ENCODE data around the gene IL36G. TPM values are rescaled to one million over a fixed set of nuclear protein-coding genes. Genes with fewer than 3 reads are reported as not detected.

The IL36G gene
- total and polyA plus RNA-seq, 9 of the 15 experiments (the other 6 are each of a cell fraction or from before 2014, with no cell fraction given): not detected

DNA sequence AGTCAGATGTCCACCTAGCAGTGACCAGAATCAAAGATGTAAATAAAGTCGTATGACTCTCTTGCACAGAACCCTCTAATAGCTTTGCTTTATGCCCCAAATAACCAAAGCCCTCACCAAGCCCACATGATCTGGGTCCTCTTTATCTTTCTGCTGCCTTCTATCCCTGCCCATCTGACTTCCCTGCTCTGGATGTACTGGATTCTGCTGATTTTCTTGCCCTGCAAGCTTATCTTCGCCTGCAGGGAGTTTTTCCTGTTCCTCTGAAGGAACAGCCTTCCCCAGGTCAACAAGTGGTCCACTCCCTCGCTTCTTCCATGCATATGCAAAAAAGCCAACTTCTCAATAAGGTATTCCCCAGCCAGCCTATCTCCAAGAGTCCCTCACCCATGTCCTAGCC, 56.2 kb downstream of the IL36G start (continued):
- TF ChIP-seq ZBTB12 (CRISPR knock-in tag; IDR thresholded peaks at IDR 0.05) (no peak), MYBL2 (IDR thresholded peaks at IDR 0.05; ENCODE audit: low read depth) (no peak), MYBL2 (CRISPR knock-in tag; IDR thresholded peaks at IDR 0.05; ENCODE audit: borderline replicate concordance) (no peak), SRSF9 (IDR thresholded peaks at IDR 0.05; ENCODE audit: borderline replicate concordance, low read depth, low read length) (no peak), FOXP4 (CRISPR knock-in tag; IDR thresholded peaks at IDR 0.05; ENCODE audit: borderline replicate concordance) (no peak), STAT5A (IDR thresholded peaks at IDR 0.05; ENCODE audit: borderline replicate concordance, low read length) (peak; percentile 37; the same call in 1 of the 2 replicates), CEBPB (tag; IDR thresholded peaks at IDR 0.05) (no peak), ZNF445 (CRISPR knock-in tag; IDR thresholded peaks at IDR 0.05; ENCODE audit: low read depth) (no peak)
- TF ChIP-seq, protein P1, sequence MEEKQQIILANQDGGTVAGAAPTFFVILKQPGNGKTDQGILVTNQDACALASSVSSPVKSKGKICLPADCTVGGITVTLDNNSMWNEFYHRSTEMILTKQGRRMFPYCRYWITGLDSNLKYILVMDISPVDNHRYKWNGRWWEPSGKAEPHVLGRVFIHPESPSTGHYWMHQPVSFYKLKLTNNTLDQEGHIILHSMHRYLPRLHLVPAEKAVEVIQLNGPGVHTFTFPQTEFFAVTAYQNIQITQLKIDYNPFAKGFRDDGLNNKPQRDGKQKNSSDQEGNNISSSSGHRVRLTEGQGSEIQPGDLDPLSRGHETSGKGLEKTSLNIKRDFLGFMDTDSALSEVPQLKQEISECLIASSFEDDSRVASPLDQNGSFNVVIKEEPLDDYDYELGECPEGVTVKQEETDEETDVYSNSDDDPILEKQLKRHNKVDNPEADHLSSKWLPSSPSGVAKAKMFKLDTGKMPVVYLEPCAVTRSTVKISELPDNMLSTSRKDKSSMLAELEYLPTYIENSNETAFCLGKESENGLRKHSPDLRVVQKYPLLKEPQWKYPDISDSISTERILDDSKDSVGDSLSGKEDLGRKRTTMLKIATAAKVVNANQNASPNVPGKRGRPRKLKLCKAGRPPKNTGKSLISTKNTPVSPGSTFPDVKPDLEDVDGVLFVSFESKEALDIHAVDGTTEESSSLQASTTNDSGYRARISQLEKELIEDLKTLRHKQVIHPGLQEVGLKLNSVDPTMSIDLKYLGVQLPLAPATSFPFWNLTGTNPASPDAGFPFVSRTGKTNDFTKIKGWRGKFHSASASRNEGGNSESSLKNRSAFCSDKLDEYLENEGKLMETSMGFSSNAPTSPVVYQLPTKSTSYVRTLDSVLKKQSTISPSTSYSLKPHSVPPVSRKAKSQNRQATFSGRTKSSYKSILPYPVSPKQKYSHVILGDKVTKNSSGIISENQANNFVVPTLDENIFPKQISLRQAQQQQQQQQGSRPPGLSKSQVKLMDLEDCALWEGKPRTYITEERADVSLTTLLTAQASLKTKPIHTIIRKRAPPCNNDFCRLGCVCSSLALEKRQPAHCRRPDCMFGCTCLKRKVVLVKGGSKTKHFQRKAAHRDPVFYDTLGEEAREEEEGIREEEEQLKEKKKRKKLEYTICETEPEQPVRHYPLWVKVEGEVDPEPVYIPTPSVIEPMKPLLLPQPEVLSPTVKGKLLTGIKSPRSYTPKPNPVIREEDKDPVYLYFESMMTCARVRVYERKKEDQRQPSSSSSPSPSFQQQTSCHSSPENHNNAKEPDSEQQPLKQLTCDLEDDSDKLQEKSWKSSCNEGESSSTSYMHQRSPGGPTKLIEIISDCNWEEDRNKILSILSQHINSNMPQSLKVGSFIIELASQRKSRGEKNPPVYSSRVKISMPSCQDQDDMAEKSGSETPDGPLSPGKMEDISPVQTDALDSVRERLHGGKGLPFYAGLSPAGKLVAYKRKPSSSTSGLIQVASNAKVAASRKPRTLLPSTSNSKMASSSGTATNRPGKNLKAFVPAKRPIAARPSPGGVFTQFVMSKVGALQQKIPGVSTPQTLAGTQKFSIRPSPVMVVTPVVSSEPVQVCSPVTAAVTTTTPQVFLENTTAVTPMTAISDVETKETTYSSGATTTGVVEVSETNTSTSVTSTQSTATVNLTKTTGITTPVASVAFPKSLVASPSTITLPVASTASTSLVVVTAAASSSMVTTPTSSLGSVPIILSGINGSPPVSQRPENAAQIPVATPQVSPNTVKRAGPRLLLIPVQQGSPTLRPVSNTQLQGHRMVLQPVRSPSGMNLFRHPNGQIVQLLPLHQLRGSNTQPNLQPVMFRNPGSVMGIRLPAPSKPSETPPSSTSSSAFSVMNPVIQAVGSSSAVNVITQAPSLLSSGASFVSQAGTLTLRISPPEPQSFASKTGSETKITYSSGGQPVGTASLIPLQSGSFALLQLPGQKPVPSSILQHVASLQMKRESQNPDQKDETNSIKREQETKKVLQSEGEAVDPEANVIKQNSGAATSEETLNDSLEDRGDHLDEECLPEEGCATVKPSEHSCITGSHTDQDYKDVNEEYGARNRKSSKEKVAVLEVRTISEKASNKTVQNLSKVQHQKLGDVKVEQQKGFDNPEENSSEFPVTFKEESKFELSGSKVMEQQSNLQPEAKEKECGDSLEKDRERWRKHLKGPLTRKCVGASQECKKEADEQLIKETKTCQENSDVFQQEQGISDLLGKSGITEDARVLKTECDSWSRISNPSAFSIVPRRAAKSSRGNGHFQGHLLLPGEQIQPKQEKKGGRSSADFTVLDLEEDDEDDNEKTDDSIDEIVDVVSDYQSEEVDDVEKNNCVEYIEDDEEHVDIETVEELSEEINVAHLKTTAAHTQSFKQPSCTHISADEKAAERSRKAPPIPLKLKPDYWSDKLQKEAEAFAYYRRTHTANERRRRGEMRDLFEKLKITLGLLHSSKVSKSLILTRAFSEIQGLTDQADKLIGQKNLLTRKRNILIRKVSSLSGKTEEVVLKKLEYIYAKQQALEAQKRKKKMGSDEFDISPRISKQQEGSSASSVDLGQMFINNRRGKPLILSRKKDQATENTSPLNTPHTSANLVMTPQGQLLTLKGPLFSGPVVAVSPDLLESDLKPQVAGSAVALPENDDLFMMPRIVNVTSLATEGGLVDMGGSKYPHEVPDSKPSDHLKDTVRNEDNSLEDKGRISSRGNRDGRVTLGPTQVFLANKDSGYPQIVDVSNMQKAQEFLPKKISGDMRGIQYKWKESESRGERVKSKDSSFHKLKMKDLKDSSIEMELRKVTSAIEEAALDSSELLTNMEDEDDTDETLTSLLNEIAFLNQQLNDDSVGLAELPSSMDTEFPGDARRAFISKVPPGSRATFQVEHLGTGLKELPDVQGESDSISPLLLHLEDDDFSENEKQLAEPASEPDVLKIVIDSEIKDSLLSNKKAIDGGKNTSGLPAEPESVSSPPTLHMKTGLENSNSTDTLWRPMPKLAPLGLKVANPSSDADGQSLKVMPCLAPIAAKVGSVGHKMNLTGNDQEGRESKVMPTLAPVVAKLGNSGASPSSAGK (IDR thresholded peaks at IDR 0.05): no peak
- TF ChIP-seq, protein P2, sequence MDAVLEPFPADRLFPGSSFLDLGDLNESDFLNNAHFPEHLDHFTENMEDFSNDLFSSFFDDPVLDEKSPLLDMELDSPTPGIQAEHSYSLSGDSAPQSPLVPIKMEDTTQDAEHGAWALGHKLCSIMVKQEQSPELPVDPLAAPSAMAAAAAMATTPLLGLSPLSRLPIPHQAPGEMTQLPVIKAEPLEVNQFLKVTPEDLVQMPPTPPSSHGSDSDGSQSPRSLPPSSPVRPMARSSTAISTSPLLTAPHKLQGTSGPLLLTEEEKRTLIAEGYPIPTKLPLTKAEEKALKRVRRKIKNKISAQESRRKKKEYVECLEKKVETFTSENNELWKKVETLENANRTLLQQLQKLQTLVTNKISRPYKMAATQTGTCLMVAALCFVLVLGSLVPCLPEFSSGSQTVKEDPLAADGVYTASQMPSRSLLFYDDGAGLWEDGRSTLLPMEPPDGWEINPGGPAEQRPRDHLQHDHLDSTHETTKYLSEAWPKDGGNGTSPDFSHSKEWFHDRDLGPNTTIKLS (IDR thresholded peaks at IDR 0.05; ENCODE audit: borderline replicate concordance, low read depth): no peak

Data from K562 (cell line).